GM12875 (cell line): Measurements from ENCODE around the gene FIGNL2.

Experiments
- H3K4me3 ChIP-seq: one replicate; pipeline ENCODE4 v1.5.1; 2011; ENCODE audit warnings: low read depth, low read length, control low read depth
- TF ChIP-seq, protein P1 (sequence below): IDR thresholded peaks from 2 replicates; pipeline ENCODE4 v1.5.1; 2011; ENCODE audit warnings: low read depth, mild to moderate bottlenecking, control low read depth, inconsistent platforms, low read length, moderate library complexity, borderline replicate concordance; ENCODE audit not compliant: insufficient read depth

The FIGNL2 gene

DNA sequence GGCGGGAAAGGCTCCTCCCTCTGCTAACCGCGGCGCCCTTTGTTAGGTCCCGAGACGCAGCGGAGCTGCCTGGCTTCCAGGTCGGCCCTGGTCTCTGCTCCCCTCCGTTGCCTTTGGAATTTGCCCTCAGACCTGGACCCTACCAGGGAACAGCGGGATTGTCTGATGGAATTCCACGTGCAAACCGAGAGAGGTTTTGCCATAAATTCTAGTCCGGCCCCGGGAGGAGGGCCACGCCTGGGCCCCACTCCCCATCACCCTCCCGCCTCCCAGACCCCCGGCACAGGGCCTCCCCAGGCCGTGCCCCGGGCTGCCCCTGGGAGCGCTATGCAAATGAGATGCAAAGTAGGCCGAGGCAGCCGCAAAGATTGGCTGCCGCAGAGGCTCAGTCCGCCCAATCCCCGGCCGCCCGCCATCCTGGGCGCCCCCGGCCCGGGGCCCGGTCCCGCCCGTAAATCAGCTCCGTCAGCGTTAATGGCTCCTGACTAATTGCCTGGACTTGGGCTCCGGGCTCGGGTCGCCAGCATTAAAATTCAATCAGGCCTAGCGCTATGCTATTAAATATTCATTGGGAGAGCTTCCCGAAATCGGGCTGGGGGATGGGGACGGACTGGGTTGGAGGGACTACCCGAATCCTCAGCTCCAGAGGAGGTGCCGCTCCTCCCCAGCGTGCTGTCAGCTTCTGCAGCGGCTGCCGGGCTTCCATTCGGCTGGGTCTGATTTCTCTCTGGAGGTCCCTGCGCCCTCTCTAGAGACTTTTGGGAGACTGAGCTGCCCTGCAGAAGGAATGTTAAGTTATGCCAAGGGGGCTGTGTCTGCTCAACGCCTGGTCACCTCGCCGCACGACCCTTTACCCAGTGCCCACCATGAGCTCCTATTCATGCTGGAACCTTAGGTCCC is 15.7 kb upstream of the FIGNL2 start:
- TF ChIP-seq, protein P1, sequence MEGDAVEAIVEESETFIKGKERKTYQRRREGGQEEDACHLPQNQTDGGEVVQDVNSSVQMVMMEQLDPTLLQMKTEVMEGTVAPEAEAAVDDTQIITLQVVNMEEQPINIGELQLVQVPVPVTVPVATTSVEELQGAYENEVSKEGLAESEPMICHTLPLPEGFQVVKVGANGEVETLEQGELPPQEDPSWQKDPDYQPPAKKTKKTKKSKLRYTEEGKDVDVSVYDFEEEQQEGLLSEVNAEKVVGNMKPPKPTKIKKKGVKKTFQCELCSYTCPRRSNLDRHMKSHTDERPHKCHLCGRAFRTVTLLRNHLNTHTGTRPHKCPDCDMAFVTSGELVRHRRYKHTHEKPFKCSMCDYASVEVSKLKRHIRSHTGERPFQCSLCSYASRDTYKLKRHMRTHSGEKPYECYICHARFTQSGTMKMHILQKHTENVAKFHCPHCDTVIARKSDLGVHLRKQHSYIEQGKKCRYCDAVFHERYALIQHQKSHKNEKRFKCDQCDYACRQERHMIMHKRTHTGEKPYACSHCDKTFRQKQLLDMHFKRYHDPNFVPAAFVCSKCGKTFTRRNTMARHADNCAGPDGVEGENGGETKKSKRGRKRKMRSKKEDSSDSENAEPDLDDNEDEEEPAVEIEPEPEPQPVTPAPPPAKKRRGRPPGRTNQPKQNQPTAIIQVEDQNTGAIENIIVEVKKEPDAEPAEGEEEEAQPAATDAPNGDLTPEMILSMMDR: no peak
- H3K4me3 ChIP-seq: no peak overlapping the region

DNA sequence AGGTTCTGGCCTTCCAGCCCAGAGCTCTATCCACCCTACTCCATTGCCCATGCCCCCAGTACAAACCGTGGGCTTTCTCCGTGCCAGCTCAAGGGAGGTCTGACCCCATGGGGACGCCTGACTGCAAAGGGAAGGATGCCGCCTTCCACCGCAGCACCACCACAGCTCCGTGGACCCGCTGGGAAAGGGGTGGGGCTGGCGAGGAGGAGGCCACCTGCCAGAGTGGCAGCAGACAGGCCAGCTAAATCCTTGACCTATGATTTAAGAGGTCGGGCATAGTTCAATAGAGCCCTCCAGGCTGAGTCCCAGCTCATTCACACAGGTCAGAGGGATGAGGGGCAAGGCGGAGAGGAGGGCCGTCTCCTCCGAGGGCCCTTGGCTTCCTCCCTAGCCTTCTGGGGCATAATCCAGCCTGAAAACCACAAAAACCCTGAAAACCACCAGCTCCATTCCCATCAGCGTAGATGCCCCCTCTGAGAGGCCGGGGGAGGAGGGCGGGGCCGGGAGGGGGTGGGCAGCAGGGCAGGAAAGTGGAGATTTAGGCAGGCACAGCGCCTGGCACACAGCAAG is 14.9 kb upstream of the FIGNL2 start:
- TF ChIP-seq, protein P1: no peak
- H3K4me3 ChIP-seq: no peak overlapping the region

DNA sequence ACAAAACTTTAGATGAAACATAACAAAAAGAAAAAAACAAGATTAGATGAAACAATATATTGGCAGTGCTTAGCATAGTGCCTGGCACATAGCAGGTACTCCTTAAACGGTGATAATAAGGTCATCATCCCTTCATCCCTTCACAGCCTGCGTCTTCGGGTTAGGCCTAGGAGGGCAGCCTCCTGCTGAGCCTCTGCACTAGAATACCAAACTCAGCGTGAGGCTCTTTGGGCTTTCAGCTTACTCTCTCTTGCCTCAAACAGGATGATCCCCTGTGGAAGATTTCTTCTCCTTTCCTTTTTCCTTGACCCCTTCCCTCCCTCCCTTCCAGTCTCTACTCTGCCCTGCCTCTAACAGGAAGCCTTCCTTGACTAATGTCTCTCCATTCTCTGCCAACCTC is 14.4 kb upstream of the FIGNL2 start:
- TF ChIP-seq, protein P1: no peak
- H3K4me3 ChIP-seq: no peak overlapping the region

DNA sequence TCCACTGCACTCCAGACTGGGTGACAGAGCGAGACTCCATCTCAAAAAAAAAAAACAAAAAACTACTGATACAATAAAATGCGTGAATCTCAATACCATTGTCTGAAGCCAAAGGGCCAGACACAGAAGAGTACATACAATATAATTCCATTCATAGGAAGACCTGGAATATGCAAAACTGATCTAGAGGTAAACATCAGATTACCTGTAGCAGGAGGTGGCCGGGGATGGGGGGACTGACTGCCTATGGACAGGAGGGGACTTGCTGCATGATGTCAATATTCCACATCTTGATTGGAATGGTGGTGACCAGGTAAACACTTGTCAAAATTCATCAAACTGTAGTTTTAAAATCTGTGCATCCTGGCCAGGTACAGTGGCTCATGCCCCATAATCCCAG is 12.5 kb upstream of the FIGNL2 start:
- no peak overlapping the region for H3K4me3 ChIP-seq
- TF ChIP-seq, protein P1: no peak

DNA sequence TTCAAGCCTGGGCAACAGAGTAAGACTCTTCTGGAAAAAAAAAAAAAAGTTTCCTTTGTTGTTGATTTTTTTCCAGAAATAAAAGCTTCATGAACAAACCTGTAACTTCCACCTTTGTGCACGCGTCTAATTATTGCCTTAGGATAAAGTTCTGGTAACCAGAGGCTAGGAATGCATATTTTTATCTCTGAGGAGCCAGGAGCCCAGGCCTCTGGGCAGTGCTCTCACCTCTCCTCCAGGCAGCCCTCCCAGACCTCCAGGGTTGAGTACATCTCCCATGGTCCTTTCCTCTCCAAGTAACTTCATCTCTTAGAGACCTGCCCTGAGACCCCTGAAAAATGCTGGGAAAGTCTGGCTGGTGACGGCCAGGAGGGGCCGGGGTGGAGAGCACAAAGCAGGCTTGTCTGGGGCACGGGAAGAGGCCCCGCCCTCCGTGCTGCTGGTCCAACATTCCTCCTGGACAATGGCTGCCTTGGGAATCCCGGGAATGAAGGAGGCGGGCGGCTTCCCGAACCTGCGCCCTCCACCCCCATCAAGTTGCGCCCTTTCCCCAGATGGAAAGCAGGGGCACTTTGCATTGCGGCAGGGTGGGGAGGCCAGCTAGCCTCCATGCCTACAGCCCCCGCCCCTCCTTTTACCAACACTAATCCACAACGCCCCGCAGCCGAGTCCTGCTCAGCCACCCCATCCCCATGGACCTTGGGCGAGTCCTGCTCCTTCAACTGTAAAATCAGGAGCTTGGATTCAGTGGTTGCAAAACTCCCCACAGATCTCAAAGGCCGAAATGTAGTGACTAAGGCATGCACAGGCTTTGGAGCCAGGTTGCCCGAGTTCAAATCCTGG is 7.3 kb upstream of the FIGNL2 start:
- no peak overlapping the region for H3K4me3 ChIP-seq
- TF ChIP-seq, protein P1: no peak

DNA sequence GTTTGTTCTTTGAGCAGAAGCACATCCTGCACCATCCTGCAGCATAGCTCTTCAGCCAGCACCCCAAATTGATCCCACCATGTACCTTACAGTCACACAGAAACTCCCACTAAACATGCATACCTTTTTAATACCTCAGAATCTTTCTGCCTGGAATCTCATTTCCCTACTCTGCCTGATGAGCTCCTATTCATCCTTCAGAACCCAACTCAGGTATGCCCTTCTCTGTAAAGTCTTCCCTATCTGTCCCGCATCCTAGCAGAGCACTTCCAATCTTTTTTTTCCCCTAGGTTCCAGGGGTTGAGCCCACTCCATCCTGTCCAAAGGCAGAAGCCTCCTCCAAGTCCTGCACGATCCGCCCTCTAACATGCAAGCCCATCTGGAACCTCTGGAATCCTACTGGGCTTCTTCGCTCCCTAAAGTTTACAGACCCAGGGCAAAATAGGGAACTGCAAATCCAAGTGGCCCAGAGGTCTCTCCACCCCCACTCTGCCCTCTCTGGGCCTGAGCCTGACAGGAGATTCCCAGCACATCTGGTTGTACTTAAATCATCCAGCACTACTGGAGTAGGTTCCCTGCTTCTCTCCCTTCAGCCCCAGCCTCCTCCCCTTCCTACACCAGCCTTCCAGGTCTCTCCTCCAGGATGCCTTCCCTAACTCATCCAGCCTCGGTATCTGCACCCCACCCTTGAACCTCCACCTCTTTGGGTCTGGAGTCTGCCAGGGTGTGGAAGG is 4.1 kb upstream of the FIGNL2 start:
- TF ChIP-seq, protein P1: no peak
- H3K4me3 ChIP-seq: no peak overlapping the region
